SU-DHL-6 (cell line): Measurements from ENCODE around the gene TPK1.

Experiments
- H2AFZ ChIP-seq: fragments of 200-600 bp; sonication (generic); 2 replicates; pipeline ENCODE4 v1.6.1; 2014; ENCODE audit warnings: low read depth, mild to moderate bottlenecking, moderate library complexity, mixed read lengths, antibody characterized with exemption, low read length; ENCODE audit not compliant: severe bottlenecking
- H3F3A ChIP-seq: fragments of 200-600 bp; shearing (Covaris generic); 2 replicates; pipeline ENCODE4 v1.6.0; 2016; ENCODE audit warnings: antibody characterized with exemption, mild to moderate bottlenecking; ENCODE audit not compliant: insufficient read depth
- H3K27ac ChIP-seq: fragments of 200-600 bp; sonication (generic); 2 replicates; pipeline ENCODE4 v1.5.1; 2016; ENCODE audit warnings: low read depth, mild to moderate bottlenecking, low read length, moderate library complexity, mixed read lengths
- H3K27me3 ChIP-seq: fragments of 200-600 bp; sonication (generic), shearing (Covaris generic); 2 replicates; pipeline ENCODE4 v1.6.0; 2014; ENCODE audit warnings: mild to moderate bottlenecking, low read length
- H3K36me3 ChIP-seq: fragments of 200-600 bp; sonication (generic); 2 replicates; pipeline ENCODE4 v1.6.1; 2014; ENCODE audit warnings: mild to moderate bottlenecking, low read length, mixed read lengths
- H3K4me2 ChIP-seq: fragments of 300-600, 200-600 bp; shearing (Covaris generic), sonication (generic); 2 replicates; pipeline ENCODE4 v1.6.0; 2014; ENCODE audit warnings: low read length, low read depth, mild to moderate bottlenecking; ENCODE audit not compliant: poor library complexity, severe bottlenecking
- H3K4me3 ChIP-seq: fragments of 200-600 bp; sonication (generic); 2 replicates; pipeline ENCODE4 v1.5.1; 2014; ENCODE audit warnings: antibody characterized with exemption, low read length, mild to moderate bottlenecking, mixed read lengths; ENCODE audit not compliant: insufficient read depth, poor library complexity, severe bottlenecking
- H3K79me2 ChIP-seq: fragments of 200-600 bp; sonication (generic); 2 replicates; pipeline ENCODE4 v1.6.1; 2014; ENCODE audit warnings: mild to moderate bottlenecking, low read length, moderate library complexity; ENCODE audit not compliant: insufficient read depth
- H3K9ac ChIP-seq: fragments of 200-600 bp; sonication (generic); 2 replicates; pipeline ENCODE4 v1.7.0; 2014; ENCODE audit warnings: mild to moderate bottlenecking, low read length
- H3K9me2 ChIP-seq: fragments of 200-600 bp; sonication (generic); replicated peaks from 2 replicates; pipeline ENCODE4 v1.6.1; 2014; ENCODE audit warnings: low read length; ENCODE audit not compliant: insufficient read depth
- H3K9me3 ChIP-seq: fragments of 200-600 bp; sonication (generic); 2 replicates; pipeline ENCODE4 v1.6.1; 2014; ENCODE audit warnings: low read length, mixed read lengths; ENCODE audit not compliant: insufficient read depth
- H4K20me1 ChIP-seq: fragments of 200-600 bp; sonication (generic); 2 replicates; pipeline ENCODE4 v1.6.1; 2014; ENCODE audit warnings: low read depth, mild to moderate bottlenecking, antibody characterized with exemption, low read length, moderate library complexity, mixed read lengths
- CTCF ChIP-seq: fragments of 200-600 bp; sonication (generic); IDR thresholded peaks from one replicate; pipeline ENCODE4 v1.5.1; 2017; ENCODE audit warnings: antibody characterized with exemption, mild to moderate bottlenecking, low read length, moderate library complexity; ENCODE audit not compliant: insufficient read depth, poor library complexity, severe bottlenecking
- EZH2phosphoT487 ChIP-seq: fragments of 200-600 bp; sonication (generic), shearing (Covaris generic); conservative IDR thresholded peaks from 2 replicates; pipeline ENCODE4 v1.6.1; 2018; ENCODE audit warnings: mild to moderate bottlenecking, antibody characterized with exemption, low read length, moderate library complexity, mixed read lengths

Gene TPK1

GRCh38 chr7:144854839-144855424 is 19.1 kb upstream of the TPK1 start:
- Histone ChIP-seq H3K9me3 (no peaks in the 10 kb centered on the region), H3K9ac (no peak overlapping the region), H3K36me3 (no peaks in the 10 kb centered on the region), H3K4me3 (no peak overlapping the region), H3F3A (no peaks in the 10 kb centered on the region), H4K20me1 (no peaks in the 10 kb centered on the region), H3K27ac (no peak overlapping the region), H3K79me2 (no peaks in the 10 kb centered on the region), H3K27me3 (no peaks in the 10 kb centered on the region), H3K9me2 (no peaks in the 10 kb centered on the region), H3K4me2 (no peak overlapping the region), H2AFZ (no peak overlapping the region)
- TF ChIP-seq CTCF (no peak), EZH2phosphoT487 (no peak)

- Histone ChIP-seq H3K9ac (no peak overlapping the region), H3K4me3 (no peak overlapping the region), H3K36me3 (no peaks in the 10 kb centered on the region), H2AFZ (no peak overlapping the region), H3K9me2 (no peaks in the 10 kb centered on the region), H3F3A (no peaks in the 10 kb centered on the region), H3K27me3 (no peaks in the 10 kb centered on the region), H3K9me3 (no peaks in the 10 kb centered on the region), H3K27ac (no peak overlapping the region), H3K79me2 (no peaks in the 10 kb centered on the region), H3K4me2 (no peak overlapping the region), H4K20me1 (no peaks in the 10 kb centered on the region)
- TF ChIP-seq CTCF (no peak), EZH2phosphoT487 (no peak)
Observed at GRCh38 chr7:144853542-144853941, 17.7 kb upstream of the TPK1 start.

- H3K9ac ChIP-seq, result no peak overlapping the region
- H3K9me2 ChIP-seq, result no peaks in the 10 kb centered on the region
- no peak overlapping the region for H3K4me2 ChIP-seq
- H3K27ac ChIP-seq, result no peak overlapping the region
- H3F3A ChIP-seq, result no peaks in the 10 kb centered on the region
- H4K20me1 ChIP-seq, result no peaks in the 10 kb centered on the region
- H3K36me3 ChIP-seq, result no peaks in the 10 kb centered on the region
- H3K79me2 ChIP-seq, result no peaks in the 10 kb centered on the region
- TF ChIP-seq EZH2phosphoT487 (no peak), CTCF (no peak)
- no peaks in the 10 kb centered on the region for H3K27me3 ChIP-seq
- no peak overlapping the region for H2AFZ ChIP-seq
- H3K4me3 ChIP-seq, result no peak overlapping the region
- H3K9me3 ChIP-seq, result no peaks in the 10 kb centered on the region
Observed at GRCh38 chr7:144848078-144848477, 12.2 kb upstream of the TPK1 start.
